Spleen (tissue), 11 donors: ENCODE results near the gene C19orf44. TPM values are rescaled to one million over a fixed set of nuclear protein-coding genes. Genes with fewer than 3 reads are reported as not detected.
"Not testable (repeated sequence)": the region's sequence is repeated elsewhere in the genome, so short reads cannot be mapped to it uniquely, and the experiment has no call there.

Source experiments
- DNase-seq: peaks from one replicate; pipeline ENCODE4 v3.0.0-alpha.2; 2020
- H3K27ac ChIP-seq, 8 donors: fragments of 200-600 bp; sonication (generic) in 7 of 8; 1 replicate in 4 of 8; 2 replicates in 4 of 8; pipeline versions ENCODE4 v1.5.0 to v1.8.0; 2016 to 2021; ENCODE audit warnings: inconsistent platforms in 4 of 8, mild to moderate bottlenecking in 4 of 8, moderate library complexity in 1 of 8
- H3K27me3 ChIP-seq, 7 donors: fragments of 200-600 bp; sonication (generic) in 6 of 7; replicated peaks in 1 of 7; 1 replicate in 4 of 7; 2 replicates in 3 of 7; pipeline versions ENCODE4 v1.5.0 to v1.8.0; 2016 to 2021; ENCODE audit warnings: inconsistent platforms in 3 of 7, mild to moderate bottlenecking in 1 of 7
- H3K36me3 ChIP-seq, 6 donors: fragments of 200-600 bp; sonication (generic) in 5 of 6; 1 replicate in 4 of 6; 2 replicates in 2 of 6; pipeline versions ENCODE4 v1.5.0 to v1.8.0; 2016 to 2021; ENCODE audit warnings: inconsistent platforms in 2 of 6
- H3K4me1 ChIP-seq, 6 donors: fragments of 200-600 bp; sonication (generic) in 5 of 6; 1 replicate in 3 of 6; 2 replicates in 3 of 6; pipeline versions ENCODE4 v1.5.0 to v1.8.0; 2016 to 2021; ENCODE audit warnings: inconsistent platforms in 3 of 6
- H3K4me3 ChIP-seq, 8 donors: fragments of 200-600 bp; sonication (generic) in 7 of 8; 1 replicate in 4 of 8; 2 replicates in 4 of 8; pipeline versions ENCODE4 v1.5.0 to v1.8.0; 2016 to 2021; ENCODE audit warnings: inconsistent platforms in 4 of 8, mild to moderate bottlenecking in 4 of 8, moderate library complexity in 2 of 8
- H3K9me3 ChIP-seq, 8 donors: fragments of 200-600 bp; sonication (generic) in 7 of 8; 1 replicate in 4 of 8; 2 replicates in 4 of 8; pipeline versions ENCODE4 v1.5.0 to v1.8.0; 2016 to 2021; ENCODE audit warnings: inconsistent platforms in 4 of 8
- CTCF ChIP-seq, 11 experiments: fragments of 200-600 bp in 7 of 11; fragments of 450-650 bp in 4 of 11; sonication (generic) in 4 of 11; IDR thresholded peaks in 8 of 11; conservative IDR thresholded peaks in 3 of 11; 1 replicate in 7 of 11; 2 replicates in 4 of 11; pipeline versions ENCODE4 v1.4.0 to v1.8.0; 2016 to 2021; ENCODE audit warnings: antibody characterized with exemption in 11 of 11, inconsistent platforms in 4 of 11, mild to moderate bottlenecking in 1 of 11
- POLR2A ChIP-seq, 3 donors: fragments of 450-650 bp; IDR thresholded peaks; one replicate each; pipeline ENCODE4 v1.5.1; 2017; ENCODE audit warnings: antibody characterized with exemption in 3 of 3, mild to moderate bottlenecking in 1 of 3
- POLR2AphosphoS5 ChIP-seq, 3 donors: sonication (generic); formaldehyde crosslinking; IDR thresholded peaks; one replicate each; pipeline ENCODE4 v1.5.1; 2017; ENCODE audit warnings: antibody characterized with exemption in 3 of 3
- WGBS, 5 donors: extraction: QIAGEN DNeasy Blood & Tissue Kit in 3 of 5; methylation state at CpG; one replicate each; pipeline versions ENCODE4 v1.1.5 to v1.1.7; 2013 to 2018; 5-methylcytosine and 5-hydroxymethylcytosine counted together
- intact Hi-C: fragments of 100-400 bp; cut with DNase I; formaldehyde crosslinking; loops from one replicate; pipeline ENCODE4 v1.15.0; 2023; ENCODE audit warnings: low total_unique reads
- polyA plus RNA-seq, 3 donors: library from polyadenylated mRNA; stranded (reverse); fragments of 200-250 nt; gene quantifications; one replicate each; pipeline ENCODE4 v1.2.1, GENCODE V29; 2013
- total RNA-seq, 7 donors: library from RNA; depleted of rRNA in 3 of 7; stranded (reverse); fragments of >200 nt in 3 of 7; fragmentation: NEBNext Ultra II Directional in 4 of 7; extraction: Animal tissue kit (Norgen Biotek cat#: 25700) in 4 of 7; gene quantifications; one replicate each; pipeline versions ENCODE4 v1.1.0 to v1.2.1, GENCODE V29; 2016 to 2021
- donor health status: healthy with polysubstance abuse.
- donor health status: DM: no; HTN: no; CAD: no; lungs with moderate emphysema.
- donor health status: DM: no; HTN: no; CAD: no.
- donor health status: Bipolar disorder and iron deficiency.
- donor health status: healthy.
- donor health status: DM: no; HTN: no; CAD: no.
- donor health status: DM: yes; HTN: yes; CAD: no.

C19orf44 gene
- total and polyA plus RNA-seq, 10 donors = 2.3 to 7.5 (median 4.4) TPM

- no peaks in the 10 kb centered on the region for H3K27me3 ChIP-seq
- 44 to 68% (median 54%) methylated on average over 7 of the region's 7 CpGs for WGBS, 5 donors
- peak overlapping the region in 4 of 8 donors; percentile 48 to 93 (median 91) for H3K27ac ChIP-seq
- TF ChIP-seq CTCF (IDR thresholded peaks at IDR 0.05 in 8 of 11, conservative IDR thresholded peaks at IDR 0.05 in 3 of 11) (no peak), POLR2A (IDR thresholded peaks at IDR 0.05) (no peak), POLR2AphosphoS5 (IDR thresholded peaks at IDR 0.05) (no peak)
- peak overlapping the region in 7 of 8 donors; percentile 88 to 99 (median 99) for H3K4me3 ChIP-seq
- intact Hi-C loops = no loop called here
- H3K4me1 ChIP-seq = peaks cover 16 to 66% (median 35%) of the 10 kb centered on the region in 6 donors
- DNase-seq = no peak
- peaks cover 0 to 8% (median 2%) of the 10 kb centered on the region in 8 donors for H3K9me3 ChIP-seq
- no peaks in the 10 kb centered on the region for H3K36me3 ChIP-seq
Observed at GRCh38 chr19:16470541-16470910, 25.7 kb upstream of the C19orf44 start.

GRCh38 chr19:16470911-16471811 is 25.0 kb upstream of the C19orf44 start:
- Histone ChIP-seq H3K36me3 (no peaks in the 10 kb centered on the region), H3K9me3 (peaks cover 0 to 8% (median 2%) of the 10 kb centered on the region in 8 donors), H3K27me3 (no peaks in the 10 kb centered on the region), H3K4me3 (peak overlapping the region; percentile 83 to 99 (median 98)), H3K4me1 (peaks cover 16 to 60% (median 35%) of the 10 kb centered on the region in 6 donors), H3K27ac (peak overlapping the region in 7 of 8 donors; percentile 55 to 93 (median 91))
- intact Hi-C loops = no loop called here
- no peak for DNase-seq
- WGBS, 5 donors = 1 to 3% (median 1%) methylated on average over 27 to 67 of the region's 67 CpGs
- TF ChIP-seq CTCF (IDR thresholded peaks at IDR 0.05 in 8 of 11, conservative IDR thresholded peaks at IDR 0.05 in 3 of 11) (no peak), POLR2AphosphoS5 (IDR thresholded peaks at IDR 0.05) (no peak), POLR2A (IDR thresholded peaks at IDR 0.05) (no peak)

GRCh38 chr19:16472559-16472899 is 23.7 kb upstream of the C19orf44 start:
- H3K36me3 ChIP-seq, H3K27me3 ChIP-seq, H3K9me3 ChIP-seq, DNase-seq, intact Hi-C loops: not testable (repeated sequence)
- Histone ChIP-seq H3K4me3 (peak overlapping the region in 6 of 8 donors; percentile 88 to 99 (median 99)), H3K4me1 (peaks cover 16 to 47% (median 33%) of the 10 kb centered on the region in 6 donors), H3K27ac (peak overlapping the region in 6 of 8 donors; percentile 85 to 93 (median 91))
- 52 to 80% (median 69%) methylated on average over 2 of the region's 2 CpGs for WGBS, 5 donors

GRCh38 chr19:16472992-16473391 is 23.2 kb upstream of the C19orf44 start:
- intact Hi-C loops = no loop called here
- no peak for DNase-seq
- H3K9me3 ChIP-seq = peaks cover 0 to 8% (median 2%) of the 10 kb centered on the region in 8 donors
- H3K36me3 ChIP-seq = no peaks in the 10 kb centered on the region
- no peaks in the 10 kb centered on the region for H3K27me3 ChIP-seq
- H3K27ac ChIP-seq = no peak overlapping the region
- WGBS, 5 donors = 69 to 98% (median 97%) methylated on average over 2 of the region's 2 CpGs
- H3K4me1 ChIP-seq = peaks cover 16 to 43% (median 31%) of the 10 kb centered on the region in 6 donors
- TF ChIP-seq CTCF (IDR thresholded peaks at IDR 0.05 in 8 of 11, conservative IDR thresholded peaks at IDR 0.05 in 3 of 11) = no peak
- TF ChIP-seq POLR2A (IDR thresholded peaks at IDR 0.05) = no peak
- no peak for TF ChIP-seq POLR2AphosphoS5 (IDR thresholded peaks at IDR 0.05)
- peak overlapping the region in 1 of 8 donors; percentile 99 for H3K4me3 ChIP-seq
